GM21381 (cell line): ENCODE results near the gene SNAPC3.
"Not testable (repeated sequence)": the region's sequence is repeated elsewhere in the genome, so short reads cannot be mapped to it uniquely, and the experiment has no call there.

Source experiments
- ATAC-seq: cut with Tn5 transposase; IDR thresholded peaks from one replicate; pipeline ENCODE4 v1.9.1; 2021; ENCODE audit warnings: mild to moderate bottlenecking, moderate library complexity; ENCODE audit not compliant: unreplicated experiment

Gene SNAPC3

DNA sequence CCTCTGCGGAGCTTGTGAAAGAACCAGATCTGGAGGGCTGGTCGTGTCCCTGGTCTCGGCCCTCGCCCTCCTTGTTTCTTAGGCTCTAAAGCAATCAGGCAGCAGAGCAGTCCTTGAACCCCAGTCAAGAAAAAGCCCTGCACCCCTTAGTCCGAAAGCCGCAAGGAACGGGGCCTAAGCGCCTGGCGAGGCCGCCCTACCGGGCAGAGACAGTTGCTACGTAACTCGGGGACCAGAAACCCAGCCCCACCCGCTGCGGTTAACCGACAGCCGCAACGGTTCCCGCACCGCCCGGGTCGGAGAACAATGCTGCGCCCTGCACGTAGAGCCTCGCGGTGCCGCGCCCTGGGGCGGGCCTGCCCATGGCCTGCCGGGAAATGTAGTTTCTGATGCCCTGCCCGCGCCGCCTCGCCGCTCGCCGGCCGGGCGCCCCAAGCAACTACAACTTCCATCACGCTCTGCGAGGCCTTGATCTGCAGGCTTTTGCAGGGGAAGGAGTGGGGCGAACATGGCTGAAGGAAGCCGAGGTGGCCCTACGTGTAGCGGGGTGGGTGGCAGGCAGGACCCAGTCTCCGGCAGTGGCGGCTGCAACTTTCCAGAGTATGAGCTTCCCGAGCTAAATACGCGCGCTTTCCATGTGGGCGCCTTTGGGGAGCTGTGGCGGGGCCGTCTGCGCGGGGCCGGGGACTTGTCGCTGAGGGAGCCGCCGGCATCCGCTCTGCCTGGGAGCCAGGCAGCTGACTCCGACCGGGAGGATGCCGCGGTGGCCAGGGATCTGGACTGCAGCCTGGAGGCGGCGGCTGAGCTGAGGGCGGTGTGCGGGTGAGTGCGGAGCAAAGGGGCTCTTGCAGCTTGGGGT, at the start of gene SNAPC3:
Gene SNAPC3, plus strand, starts transcription at position 505 of the 859 bp plus-strand sequence. Its CDS starts 4 bp downstream, at position 509.
- peak; percentile 96 for ATAC-seq

DNA sequence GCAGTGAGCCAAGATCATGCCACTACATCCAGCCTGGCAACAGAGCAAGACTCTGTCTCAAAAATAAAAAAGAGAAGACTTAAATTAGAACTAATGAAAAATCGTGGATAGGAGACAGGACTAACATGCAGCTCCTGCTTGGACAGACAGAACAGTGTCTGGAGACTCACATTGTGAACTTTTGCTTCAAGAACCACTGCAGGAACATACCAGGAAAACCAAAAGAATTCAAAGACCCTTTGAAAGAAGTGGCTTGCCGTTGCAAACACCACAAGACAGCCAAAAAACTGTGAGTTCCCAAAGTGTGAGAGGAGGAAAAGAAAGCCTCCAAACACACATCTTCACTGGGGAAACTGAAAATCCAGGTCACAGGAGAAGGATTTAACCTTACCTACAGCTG, 48.8 kb upstream of the SNAPC3 start:
- no peak for ATAC-seq

- ATAC-seq, result no peak
These were observed 48.4 kb upstream of the SNAPC3 start for GRCh38 chr9:15374310-15374709.

DNA sequence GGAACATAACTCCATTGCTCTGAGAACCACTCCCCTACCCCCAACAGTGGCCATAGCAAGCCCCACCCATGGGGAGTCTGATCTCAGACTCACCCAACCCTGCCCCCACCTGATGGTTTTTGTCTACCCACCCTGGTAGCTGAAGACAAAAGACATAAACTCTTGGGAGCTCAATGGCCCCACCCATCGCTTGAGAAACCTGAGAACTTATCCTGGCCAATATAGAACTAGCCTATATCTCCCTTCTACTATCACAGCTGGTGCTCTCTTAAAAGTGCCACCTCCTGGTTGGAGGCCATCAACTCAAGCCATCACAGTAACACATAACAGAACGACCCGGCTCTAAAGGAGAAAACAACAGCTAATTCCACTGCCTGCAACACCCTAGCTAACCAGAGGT, 47.9 kb upstream of the SNAPC3 start:
- ATAC-seq, result no peak

- no peak for ATAC-seq
These were observed 44.8 kb upstream of the SNAPC3 start for GRCh38 chr9:15377625-15378540.

DNA sequence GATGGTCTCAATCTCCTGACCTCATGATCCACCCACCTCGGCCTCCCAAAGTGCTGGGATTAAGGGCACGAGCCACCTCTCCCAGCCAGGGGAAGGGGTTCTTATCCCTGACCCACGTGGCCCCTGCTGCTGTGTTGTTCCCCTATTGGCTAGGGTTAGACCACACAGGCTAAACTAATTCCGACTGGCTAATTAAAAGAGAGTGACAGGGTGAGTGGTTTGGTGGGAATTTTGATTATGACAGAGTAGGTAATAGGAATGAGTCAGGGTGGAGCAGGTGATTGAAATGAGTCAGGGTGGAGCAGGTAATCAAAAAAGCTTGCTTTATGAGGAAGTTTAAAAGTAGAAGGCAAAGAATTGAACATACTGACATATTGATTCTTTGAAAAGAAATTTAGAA, 43.4 kb upstream of the SNAPC3 start:
- not testable (repeated sequence) for ATAC-seq

GRCh38 chr9:15379888-15380287, 42.8 kb upstream of the SNAPC3 start:
- not testable (repeated sequence) for ATAC-seq

DNA sequence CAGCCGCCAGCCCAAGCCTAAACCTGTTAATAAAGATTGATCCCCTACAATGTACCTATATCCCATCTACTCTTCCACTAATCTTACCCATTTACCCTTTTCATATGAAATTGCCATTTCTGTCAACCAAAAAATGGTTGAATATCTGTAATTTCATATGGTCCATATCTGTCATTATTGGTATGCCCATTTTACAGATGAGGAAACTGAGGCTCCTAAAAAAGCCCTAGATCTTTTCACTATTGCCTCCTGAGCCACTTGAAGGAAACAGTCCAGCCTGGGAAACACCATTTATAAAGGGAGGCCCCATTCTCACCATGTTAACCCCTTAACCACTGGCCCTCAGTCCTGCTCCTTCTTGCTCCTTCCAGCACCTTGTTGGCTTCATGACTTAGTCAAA, 41.2 kb upstream of the SNAPC3 start:
- ATAC-seq, result no peak

DNA sequence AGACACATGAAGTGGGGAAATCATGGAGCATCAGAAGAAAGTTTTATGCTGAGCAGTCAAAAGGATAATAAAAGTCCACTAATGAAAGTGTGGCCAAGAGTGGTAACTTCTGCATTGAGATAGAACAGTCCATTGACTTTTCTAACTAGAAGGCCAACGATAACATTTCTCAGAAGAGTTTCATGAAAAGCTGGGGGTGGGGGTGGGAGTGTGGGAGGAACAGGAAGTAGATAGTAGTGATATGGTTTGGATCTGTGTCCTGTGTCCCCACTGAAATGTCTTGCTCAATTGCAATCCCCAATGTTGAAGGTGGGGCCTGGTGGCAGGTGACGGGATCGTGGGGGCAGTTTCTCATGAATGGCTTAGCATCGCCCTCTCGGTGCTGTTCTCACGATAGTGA, 36.2 kb upstream of the SNAPC3 start:
- no peak for ATAC-seq

GRCh38 chr9:15389173-15389572, 33.5 kb upstream of the SNAPC3 start:
- ATAC-seq, result no peak

GRCh38 chr9:15389631-15390030, 33.0 kb upstream of the SNAPC3 start:
- no peak for ATAC-seq

GRCh38 chr9:15390201-15390600, 32.5 kb upstream of the SNAPC3 start:
- no peak for ATAC-seq

- no peak for ATAC-seq
These were observed 30.3 kb upstream of the SNAPC3 start for GRCh38 chr9:15392363-15392762.

DNA sequence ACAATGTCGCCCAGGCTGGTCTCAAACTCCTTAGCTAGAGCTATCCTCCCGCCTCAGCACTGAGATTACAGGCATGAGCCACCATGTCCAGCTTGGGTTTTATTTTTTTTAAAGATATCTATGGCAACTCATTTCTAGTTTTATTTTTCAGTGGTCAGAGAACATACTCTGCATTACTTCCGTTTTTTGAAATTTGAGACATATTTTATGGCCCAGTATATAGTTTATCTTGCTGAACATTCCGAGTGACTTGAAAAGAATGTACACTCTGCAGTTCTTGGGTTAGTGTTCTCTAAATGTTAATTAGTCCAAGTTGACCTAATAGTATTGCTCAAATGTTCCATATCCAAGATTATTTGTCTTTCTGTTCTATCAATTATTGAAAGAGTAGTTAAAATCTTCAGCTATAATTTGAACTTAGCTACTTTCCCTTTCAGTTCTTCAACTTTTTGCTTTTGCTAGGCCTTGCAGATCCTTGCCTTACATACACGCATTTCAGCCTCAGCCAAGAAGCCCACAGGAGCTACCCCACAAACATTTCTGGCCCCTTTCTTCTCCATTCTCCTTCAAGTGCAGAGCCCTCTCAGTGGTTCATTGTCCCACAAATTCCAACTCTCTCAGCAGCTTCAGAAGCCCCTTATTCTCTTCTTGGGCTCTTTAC, 22.3 kb upstream of the SNAPC3 start:
- no peak for ATAC-seq

- no peak for ATAC-seq
These were observed 21.4 kb upstream of the SNAPC3 start for GRCh38 chr9:15401266-15401665.

- ATAC-seq, result no peak
These were observed 19.5 kb upstream of the SNAPC3 start for GRCh38 chr9:15403155-15403554.

DNA sequence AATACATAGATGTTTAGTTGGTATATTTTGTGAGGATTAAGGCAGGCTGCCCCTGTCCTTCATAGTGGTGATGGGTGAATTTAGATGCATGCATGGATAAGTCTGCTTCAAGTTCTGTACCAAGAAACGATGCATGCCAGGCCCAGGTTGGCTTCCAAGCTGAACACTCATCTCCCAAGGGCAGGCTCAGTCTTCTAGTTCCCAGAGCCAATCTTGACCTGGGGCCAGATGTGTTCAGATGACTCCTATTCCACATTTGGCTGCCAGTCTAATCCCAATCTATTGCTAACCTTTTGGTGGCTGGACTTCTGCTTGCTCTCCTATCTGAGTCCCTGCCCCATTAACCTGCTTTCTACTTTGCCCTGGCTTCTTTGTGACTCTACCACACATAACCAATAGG, 18.5 kb upstream of the SNAPC3 start:
- no peak for ATAC-seq

GRCh38 chr9:15416880-15417279, 5.8 kb upstream of the SNAPC3 start:
- peak; percentile 60 for ATAC-seq

- no peak for ATAC-seq
These were observed 5.0 kb upstream of the SNAPC3 start for GRCh38 chr9:15417626-15418025.

DNA sequence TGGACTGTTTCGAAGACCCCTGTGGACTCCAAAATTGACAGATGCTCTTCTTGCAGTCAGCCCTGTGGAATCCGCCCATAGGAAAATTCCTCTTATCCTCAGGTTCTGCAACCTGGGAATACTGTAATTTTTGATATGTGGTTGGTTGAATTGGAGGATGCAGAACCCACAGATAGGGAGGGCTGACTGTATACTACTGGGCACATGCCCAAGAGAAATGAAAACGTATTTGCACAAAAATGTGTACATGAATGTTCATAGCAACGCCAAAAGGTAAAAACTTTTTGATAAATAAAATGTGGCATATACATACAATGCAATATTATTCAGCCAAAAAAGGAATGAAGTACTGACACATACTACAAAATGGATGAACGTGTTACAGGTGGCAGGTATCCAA, 1.9 kb upstream of the SNAPC3 start:
- no peak for ATAC-seq

GRCh38 chr9:15421532-15421931, 1.1 kb upstream of the SNAPC3 start:
- ATAC-seq, result no peak
